Inferior parietal cortex (tissue), 1 donor: ENCODE measurements around the gene EVL.
A peak's percentile ranks its signal among the peaks of the same experiment; 100 is the strongest.

Source experiments
- DNase-seq: peaks from one replicate; pipeline ENCODE4 v3.0.0-alpha.2; 2016; ENCODE audit errors: extremely low spot score

EVL gene

GRCh38 chr14:100083706-100084105 lies 18.5 kb downstream of the EVL start:
- DNase-seq: no peak

GRCh38 chr14:100084591-100084990 lies 19.4 kb downstream of the EVL start:
- DNase-seq: no peak

GRCh38 chr14:100085462-100085861 lies 20.2 kb downstream of the EVL start:
- no peak for DNase-seq

GRCh38 chr14:100086361-100086760 lies 21.1 kb downstream of the EVL start:
- DNase-seq: no peak

- DNase-seq: no peak
Observed at GRCh38 chr14:100088226-100088625, 23.0 kb downstream of the EVL start.

GRCh38 chr14:100091386-100091785 lies 26.2 kb downstream of the EVL start:
- no peak for DNase-seq

GRCh38 chr14:100092832-100093231 lies 27.6 kb downstream of the EVL start:
- no peak for DNase-seq

GRCh38 chr14:100093319-100093718 lies 28.1 kb downstream of the EVL start:
- DNase-seq: no peak

- DNase-seq: no peak
Observed at GRCh38 chr14:100096656-100097055, 31.4 kb downstream of the EVL start.

- DNase-seq: no peak
Observed at GRCh38 chr14:100098171-100098570, 32.9 kb downstream of the EVL start.

GRCh38 chr14:100100032-100100703 lies 34.9 kb downstream of the EVL start:
- DNase-seq: no peak

- DNase-seq: no peak
Observed at GRCh38 chr14:100102156-100102785, 37.0 kb downstream of the EVL start.

GRCh38 chr14:100103250-100104005 lies 38.2 kb downstream of the EVL start:
- peak; percentile 25 for DNase-seq

GRCh38 chr14:100104006-100104352 lies 38.8 kb downstream of the EVL start:
- DNase-seq: no peak

- DNase-seq: no peak
Observed at GRCh38 chr14:100104523-100105300, 39.5 kb downstream of the EVL start.

GRCh38 chr14:100105357-100106169 lies 40.3 kb downstream of the EVL start:
- DNase-seq: no peak

- DNase-seq: no peak
Observed at GRCh38 chr14:100106250-100107112, 41.3 kb downstream of the EVL start.

- DNase-seq: no peak
Observed at GRCh38 chr14:100107236-100107635, 42.0 kb downstream of the EVL start.

GRCh38 chr14:100108042-100108825 lies 43.0 kb downstream of the EVL start:
- DNase-seq: peak; percentile 81
